Brain microvascular endothelial cell (primary cell): ENCODE measurements around the gene PLPPR1.
"Not testable (repeated sequence)": the region's sequence is repeated elsewhere in the genome, so short reads cannot be mapped to it uniquely, and the experiment has no call there.

Experiments used
- DNase-seq: peaks from one replicate; pipeline ENCODE4 v3.0.0-alpha.2; 2020
- H3K27ac ChIP-seq: fragments of 250-450 bp; sonication (Bioruptor Pico); 2 replicates; pipeline ENCODE4 v1.5.1; 2020; ENCODE audit warnings: mild to moderate bottlenecking, moderate library complexity
- H3K27me3 ChIP-seq: fragments of 250-450 bp; sonication (Bioruptor Pico); replicated peaks from 2 replicates; pipeline ENCODE4 v1.5.1; 2020; ENCODE audit warnings: mild to moderate bottlenecking
- H3K36me3 ChIP-seq: fragments of 250-450 bp; sonication (Bioruptor Pico); replicated peaks from 2 replicates; pipeline ENCODE4 v1.5.1; 2020; ENCODE audit warnings: mild to moderate bottlenecking
- H3K4me3 ChIP-seq: 2 replicates; pipeline ENCODE4 v1.5.1; 2011; ENCODE audit warnings: low read depth, mild to moderate bottlenecking, control low read depth, low read length, moderate library complexity
- in situ Hi-C: cut with HindIII; loops from 2 replicates; pipeline ENCODE4 v1.10.0; 2017; ENCODE audit warnings: low sequenced_read_pairs, low pct_ligation_motif_present
- TF ChIP-seq, protein P1 (sequence below): IDR thresholded peaks from 2 replicates; pipeline ENCODE4 v1.5.1; 2011; ENCODE audit warnings: low read depth, mild to moderate bottlenecking, moderate library complexity, low read length, control low read depth, inconsistent platforms; ENCODE audit errors: missing control alignments

The PLPPR1 gene

DNA sequence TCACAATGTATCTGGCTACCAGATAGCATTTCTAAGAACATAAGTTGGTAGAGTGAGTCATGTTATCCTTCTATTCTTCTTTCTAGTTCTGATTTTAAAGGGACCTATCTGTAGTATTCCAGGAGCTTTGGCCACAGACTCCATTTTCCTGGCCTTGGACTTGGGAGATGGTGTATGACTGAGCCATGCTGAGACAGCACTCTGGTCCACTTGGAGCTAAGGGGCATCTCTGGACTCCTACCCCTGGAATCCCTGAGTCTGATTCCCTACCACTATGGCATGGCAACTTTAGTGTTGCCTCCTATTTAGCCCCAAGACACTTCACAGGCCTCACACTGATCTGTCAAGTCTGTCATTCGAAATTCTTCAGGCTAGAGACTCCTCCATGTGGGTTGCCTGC lies 297.5 kb downstream of the PLPPR1 start:
- in situ Hi-C loops: no loop called here
- H3K27ac ChIP-seq: no peak overlapping the region
- no peaks in the 10 kb centered on the region for H3K27me3 ChIP-seq
- H3K36me3 ChIP-seq: no peaks in the 10 kb centered on the region
- no peak for DNase-seq
- TF ChIP-seq, protein P1, sequence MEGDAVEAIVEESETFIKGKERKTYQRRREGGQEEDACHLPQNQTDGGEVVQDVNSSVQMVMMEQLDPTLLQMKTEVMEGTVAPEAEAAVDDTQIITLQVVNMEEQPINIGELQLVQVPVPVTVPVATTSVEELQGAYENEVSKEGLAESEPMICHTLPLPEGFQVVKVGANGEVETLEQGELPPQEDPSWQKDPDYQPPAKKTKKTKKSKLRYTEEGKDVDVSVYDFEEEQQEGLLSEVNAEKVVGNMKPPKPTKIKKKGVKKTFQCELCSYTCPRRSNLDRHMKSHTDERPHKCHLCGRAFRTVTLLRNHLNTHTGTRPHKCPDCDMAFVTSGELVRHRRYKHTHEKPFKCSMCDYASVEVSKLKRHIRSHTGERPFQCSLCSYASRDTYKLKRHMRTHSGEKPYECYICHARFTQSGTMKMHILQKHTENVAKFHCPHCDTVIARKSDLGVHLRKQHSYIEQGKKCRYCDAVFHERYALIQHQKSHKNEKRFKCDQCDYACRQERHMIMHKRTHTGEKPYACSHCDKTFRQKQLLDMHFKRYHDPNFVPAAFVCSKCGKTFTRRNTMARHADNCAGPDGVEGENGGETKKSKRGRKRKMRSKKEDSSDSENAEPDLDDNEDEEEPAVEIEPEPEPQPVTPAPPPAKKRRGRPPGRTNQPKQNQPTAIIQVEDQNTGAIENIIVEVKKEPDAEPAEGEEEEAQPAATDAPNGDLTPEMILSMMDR: no peak
- H3K4me3 ChIP-seq: no peak overlapping the region

DNA sequence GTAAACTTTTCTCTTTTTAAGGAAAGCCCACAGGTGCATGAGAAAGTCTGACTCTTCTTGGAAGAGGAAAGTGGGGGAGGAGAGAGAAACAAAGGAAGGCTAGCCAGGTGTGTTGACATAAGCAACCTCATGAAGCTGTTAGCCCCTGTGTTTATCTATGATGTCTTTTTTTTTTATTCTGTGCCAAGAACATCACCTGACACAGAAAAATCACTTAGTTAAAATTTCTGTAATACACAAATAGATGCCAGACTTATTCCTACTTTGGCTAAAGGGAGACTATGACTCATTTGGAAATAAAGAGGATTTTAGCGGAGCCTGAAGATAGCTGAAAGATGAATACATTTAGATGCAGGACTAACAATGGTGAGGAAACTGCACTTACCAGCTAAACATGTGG lies 298.0 kb downstream of the PLPPR1 start:
- TF ChIP-seq, protein P1: no peak
- no peak for DNase-seq
- Histone ChIP-seq H3K36me3 (no peaks in the 10 kb centered on the region), H3K4me3 (no peak overlapping the region), H3K27me3 (no peaks in the 10 kb centered on the region), H3K27ac (no peak overlapping the region)
- in situ Hi-C loops: no loop called here

DNA sequence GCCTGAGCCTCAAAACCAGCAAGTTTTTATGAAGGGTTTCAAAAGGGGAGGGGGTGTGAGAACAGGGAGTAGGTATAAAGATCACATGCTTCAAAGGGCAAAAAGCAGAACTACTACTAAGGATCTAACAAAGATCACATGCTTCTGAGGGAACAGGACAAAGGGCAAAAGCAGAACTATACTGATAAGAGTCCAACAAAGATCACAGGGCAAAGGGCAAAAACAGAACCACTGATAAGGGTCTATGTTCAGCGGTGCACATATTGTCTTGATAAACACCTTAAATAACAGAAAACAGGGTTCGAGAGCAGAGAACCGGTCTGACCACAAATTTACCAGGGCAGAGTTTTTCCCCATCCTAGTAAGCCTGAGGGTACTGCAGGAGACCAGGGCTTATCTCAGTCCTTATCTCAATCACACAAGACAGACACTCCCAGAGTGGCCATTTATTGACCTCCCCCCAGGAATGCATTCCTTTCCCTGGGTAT lies 298.9 kb downstream of the PLPPR1 start:
- DNase-seq, in situ Hi-C loops, H3K27me3 ChIP-seq, H3K4me3 ChIP-seq, H3K27ac ChIP-seq, H3K36me3 ChIP-seq: not testable (repeated sequence)

DNA sequence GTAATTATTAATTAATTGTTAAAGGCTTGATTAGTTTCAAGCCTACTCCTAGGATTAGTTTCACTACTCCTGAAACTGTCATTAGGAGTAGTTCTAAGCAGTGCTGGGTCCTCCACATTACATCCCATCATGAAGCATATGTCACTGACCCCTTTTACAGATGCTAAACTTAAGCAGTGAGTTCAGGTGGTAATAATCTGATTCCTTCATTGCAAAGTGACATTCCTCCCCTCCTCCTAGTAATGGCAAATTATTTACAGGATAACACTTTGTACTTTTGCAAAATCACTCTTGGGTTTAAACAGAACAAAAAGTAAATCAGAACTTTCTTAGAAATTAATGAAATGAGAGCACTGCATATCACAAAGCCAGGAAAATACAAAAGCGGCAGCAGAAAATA lies 303.8 kb downstream of the PLPPR1 start:
- Histone ChIP-seq H3K4me3 (no peak overlapping the region), H3K27ac (no peak overlapping the region), H3K27me3 (no peaks in the 10 kb centered on the region), H3K36me3 (no peaks in the 10 kb centered on the region)
- TF ChIP-seq, protein P1: no peak
- in situ Hi-C loops: no loop called here
- DNase-seq: no peak

DNA sequence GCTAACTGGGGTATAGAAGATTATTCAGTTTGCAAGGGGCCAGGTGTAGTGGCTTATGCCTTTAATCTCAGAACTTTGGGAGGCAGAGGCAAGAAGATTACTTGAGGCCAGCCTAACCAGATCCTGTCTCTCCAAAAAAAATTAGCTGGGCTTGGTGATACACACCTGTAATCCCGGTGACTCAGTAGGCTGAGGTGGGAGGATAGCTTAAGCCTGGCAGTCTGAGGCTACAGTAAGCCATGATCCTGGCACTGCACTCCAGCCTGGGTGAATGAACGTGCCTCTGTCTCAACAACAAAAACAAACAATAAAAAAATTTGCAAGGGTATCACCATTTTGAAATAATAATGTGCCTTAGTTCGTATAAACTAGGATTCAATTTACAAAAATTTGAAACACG lies 305.0 kb downstream of the PLPPR1 start:
- TF ChIP-seq, protein P1: no peak
- Histone ChIP-seq H3K27ac (no peak overlapping the region), H3K27me3 (no peaks in the 10 kb centered on the region), H3K4me3 (no peak overlapping the region), H3K36me3 (no peaks in the 10 kb centered on the region)
- no peak for DNase-seq
- in situ Hi-C loops: no loop called here

DNA sequence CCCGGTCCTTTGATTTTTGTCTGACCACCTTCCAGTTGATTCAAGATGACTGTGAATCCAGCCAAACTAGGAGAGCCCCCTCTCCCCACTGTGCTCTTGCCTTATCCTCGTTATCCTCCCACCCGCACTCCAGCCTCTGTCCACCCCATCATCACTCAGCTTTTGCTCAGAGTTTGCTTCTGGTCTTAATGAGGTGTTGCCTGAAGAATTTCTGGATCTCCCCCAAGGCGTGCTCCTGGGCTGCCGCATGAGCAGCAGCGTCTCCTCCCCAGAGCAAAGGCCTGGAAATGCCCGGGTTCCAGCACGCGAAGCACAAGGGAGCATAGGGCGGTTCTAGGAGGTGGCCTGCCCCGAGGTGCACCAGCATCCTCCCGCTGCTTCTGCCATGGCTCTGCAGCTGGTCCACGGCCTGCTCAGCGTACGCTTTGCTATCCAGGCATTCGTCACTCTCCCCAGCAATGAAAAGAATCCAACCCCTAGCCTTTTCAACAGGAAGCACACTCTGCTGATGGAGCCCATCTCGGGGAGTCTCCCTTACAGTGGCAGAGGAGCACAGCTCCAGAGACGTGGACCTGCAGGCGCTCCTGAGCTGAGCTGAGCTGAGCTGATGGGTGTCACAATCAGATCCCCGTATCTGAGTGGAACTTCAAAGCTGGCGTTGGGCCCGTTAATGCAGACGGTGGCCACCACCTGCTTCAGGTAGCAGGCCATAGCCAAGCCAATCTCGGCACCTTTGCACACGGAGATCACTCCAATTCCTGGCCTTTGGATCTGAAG lies 305.6 kb downstream of the PLPPR1 start:
- Histone ChIP-seq H3K36me3 (no peaks in the 10 kb centered on the region), H3K27ac (no peak overlapping the region), H3K4me3 (no peak overlapping the region), H3K27me3 (no peaks in the 10 kb centered on the region)
- DNase-seq: no peak
- in situ Hi-C loops: no loop called here
- TF ChIP-seq, protein P1: no peak
